GM10266 (cell line): ENCODE measurements around the gene IGFLR1.
A peak's percentile ranks its signal among the peaks of the same experiment; 100 is the strongest.

Experiments
- DNase-seq: peaks from one replicate; pipeline ENCODE4 v3.0.0; 2012; ENCODE audit errors: extremely low spot score
- CTCF ChIP-seq: IDR thresholded peaks from 2 replicates; pipeline ENCODE4 v1.5.1; 2012; ENCODE audit warnings: mild to moderate bottlenecking, low read depth; ENCODE audit not compliant: control insufficient read depth, insufficient read depth; ENCODE audit errors: missing control alignments

Gene IGFLR1

GRCh38 chr19:35766571-35767104 is 24.4 kb upstream of the IGFLR1 start:
- TF ChIP-seq CTCF = no peak

GRCh38 chr19:35764432-35765315 is 22.4 kb upstream of the IGFLR1 start:
- no peak for DNase-seq
- no peak for TF ChIP-seq CTCF

More at GRCh38 chr19:35766571-35767104, 24.4 kb upstream of the IGFLR1 start:
- no peak for DNase-seq

- TF ChIP-seq CTCF = no peak
- no peak for DNase-seq
Observed at GRCh38 chr19:35760711-35761349, 18.6 kb upstream of the IGFLR1 start.

GRCh38 chr19:35759697-35760096 is 17.4 kb upstream of the IGFLR1 start:
- DNase-seq = no peak
- no peak for TF ChIP-seq CTCF

GRCh38 chr19:35757749-35758608 is 15.7 kb upstream of the IGFLR1 start, which contains the start of gene PROSER3:
PROSER3 (plus strand) TSS chr19:35758176; CDS start chr19:35758216, 40 bp downstream.
- TF ChIP-seq CTCF = no peak
- peak; percentile 99 for DNase-seq

- no peak for TF ChIP-seq CTCF
- no peak for DNase-seq
Observed at GRCh38 chr19:35757231-35757748, 15.0 kb upstream of the IGFLR1 start.
